Central memory CD8-positive, alpha-beta T cell (primary cell): ENCODE results near the gene EVI2A.
"Not testable (repeated sequence)": the region's sequence is repeated elsewhere in the genome, so short reads cannot be mapped to it uniquely, and the experiment has no call there.

Source experiments
- ATAC-seq: fragments of 150-1000 bp; cut with Tn5 transposase; replicated peaks from 2 replicates; pipeline ENCODE4 v1.10.0; 2022; ENCODE audit warnings: mild to moderate bottlenecking, moderate FRiP score, moderate number of reproducible peaks; ENCODE audit not compliant: poor library complexity, severe bottlenecking; ENCODE audit errors: extremely low read depth
- DNase-seq, 2 donors: peaks; one replicate each; pipeline ENCODE4 v3.0.0; 2021; ENCODE audit warnings: low spot score in 2 of 2
- H3K27ac Mint-ChIP-seq: one replicate; pipeline ENCODE4 v1.8.0; 2022; ENCODE audit warnings: low read depth, mild to moderate bottlenecking, moderate library complexity, mixed read lengths
- H3K27me3 Mint-ChIP-seq: one replicate; pipeline ENCODE4 v1.8.0; 2022; ENCODE audit warnings: mixed read lengths
- H3K36me3 Mint-ChIP-seq: one replicate; pipeline ENCODE4 v1.8.0; 2022; ENCODE audit warnings: mild to moderate bottlenecking, moderate library complexity, mixed read lengths; ENCODE audit not compliant: insufficient read depth
- H3K4me1 Mint-ChIP-seq: one replicate; pipeline ENCODE4 v1.8.0; 2022; ENCODE audit warnings: mixed read lengths
- H3K4me3 Mint-ChIP-seq: one replicate; pipeline ENCODE4 v1.8.0; 2022; ENCODE audit warnings: mild to moderate bottlenecking, moderate library complexity, mixed read lengths
- H3K9me3 Mint-ChIP-seq: one replicate; pipeline ENCODE4 v1.8.0; 2022; ENCODE audit warnings: mixed read lengths

Gene EVI2A, protein sequence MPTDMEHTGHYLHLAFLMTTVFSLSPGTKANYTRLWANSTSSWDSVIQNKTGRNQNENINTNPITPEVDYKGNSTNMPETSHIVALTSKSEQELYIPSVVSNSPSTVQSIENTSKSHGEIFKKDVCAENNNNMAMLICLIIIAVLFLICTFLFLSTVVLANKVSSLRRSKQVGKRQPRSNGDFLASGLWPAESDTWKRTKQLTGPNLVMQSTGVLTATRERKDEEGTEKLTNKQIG

DNA sequence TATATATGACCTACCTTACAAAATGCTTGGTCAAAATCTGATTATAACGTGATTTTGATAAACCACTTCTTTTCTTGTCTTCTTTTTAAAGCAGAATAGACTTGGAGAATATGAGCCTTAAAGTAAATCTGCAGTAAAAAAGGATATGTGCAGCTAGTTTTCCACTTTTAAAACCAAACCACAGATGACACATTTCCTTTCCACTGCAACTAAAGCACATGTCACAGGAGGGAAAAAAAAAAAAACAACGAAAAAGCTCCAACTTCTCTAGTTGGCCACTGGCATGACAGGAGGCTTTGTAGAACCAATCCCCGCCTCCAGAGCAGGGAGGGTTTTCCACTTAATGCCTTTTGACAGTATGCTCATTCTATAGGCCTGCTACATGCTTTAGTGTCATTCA is at the start of gene EVI2A:
Gene EVI2A, minus strand, starts transcription at position 142 of the 400 bp plus-strand sequence. CDS start 2,609 bp downstream, outside the sequence.
- no peaks in the 10 kb centered on the region for H3K9me3 Mint-ChIP-seq
- H3K27me3 Mint-ChIP-seq: no peaks in the 10 kb centered on the region
- peak; percentile 32 to 74 for DNase-seq
- H3K4me3 Mint-ChIP-seq: peak within 1 kb of the TSS; percentile 77
- H3K36me3 Mint-ChIP-seq: peaks cover 20% of the 10 kb centered on the region
- peaks cover 29% of the 10 kb centered on the region for H3K4me1 Mint-ChIP-seq
- peak; percentile 95 for ATAC-seq
- peak within 1 kb of the TSS; percentile 96 for H3K27ac Mint-ChIP-seq

- Mint-ChIP-seq H3K27me3 (no peaks in the 10 kb centered on the region), H3K9me3 (no peaks in the 10 kb centered on the region), H3K36me3 (peaks cover 6% of the 10 kb centered on the region), H3K27ac (no peak overlapping the region), H3K4me3 (no peak overlapping the region), H3K4me1 (no peaks in the 10 kb centered on the region)
- ATAC-seq (no peak), DNase-seq (no peak)
These were observed 47.8 kb upstream of the EVI2A start for GRCh38 chr17:31369266-31369665.

DNA sequence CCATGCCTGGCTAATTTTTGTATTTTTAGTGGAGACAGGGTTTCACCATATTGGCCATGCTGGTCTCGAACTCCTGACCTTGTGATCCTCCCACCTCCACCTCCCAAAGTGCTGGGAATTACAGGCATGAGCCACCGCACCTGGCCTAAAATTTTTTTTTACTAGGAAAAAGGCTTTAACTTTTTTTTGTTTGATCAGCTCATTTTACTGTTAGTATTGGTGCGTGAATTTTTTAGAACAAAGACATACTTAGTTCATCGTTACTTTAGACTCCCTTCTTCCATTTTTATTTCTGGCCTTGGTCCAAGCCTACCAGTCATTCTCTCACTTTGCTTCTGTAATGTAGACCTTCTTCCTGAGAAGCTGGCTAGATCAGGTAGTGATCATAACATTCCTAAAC is 44.7 kb upstream of the EVI2A start:
- no peaks in the 10 kb centered on the region for H3K9me3 Mint-ChIP-seq
- DNase-seq: no peak

DNA sequence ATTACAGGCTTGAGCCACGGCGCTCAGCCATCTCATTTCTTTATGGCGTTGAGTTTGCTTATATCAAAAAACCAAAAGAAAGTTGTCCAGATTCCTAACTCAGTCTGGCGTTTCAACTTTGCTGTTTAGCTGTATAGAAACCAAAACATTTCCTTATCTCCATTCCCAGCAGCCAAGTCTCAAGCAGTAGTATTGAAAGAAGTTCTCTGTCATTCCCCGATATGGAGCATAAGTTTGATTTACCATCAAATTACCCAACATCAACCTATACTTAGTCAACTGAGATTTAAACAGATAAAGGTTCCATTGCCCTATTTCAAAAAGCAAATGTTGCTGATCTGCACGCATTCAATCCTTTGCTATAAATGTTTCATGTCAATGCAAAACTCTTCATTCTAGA is 42.6 kb upstream of the EVI2A start:
- Mint-ChIP-seq H3K4me3 (no peak overlapping the region), H3K27ac (no peak overlapping the region), H3K27me3 (no peaks in the 10 kb centered on the region), H3K9me3 (no peaks in the 10 kb centered on the region), H3K36me3 (peaks cover 22% of the 10 kb centered on the region), H3K4me1 (no peaks in the 10 kb centered on the region)
- ATAC-seq (no peak), DNase-seq (no peak)

More for the DNA sequence above, 44.7 kb upstream of the EVI2A start:
- H3K36me3 Mint-ChIP-seq: peaks cover 11% of the 10 kb centered on the region
- no peaks in the 10 kb centered on the region for H3K4me1 Mint-ChIP-seq
- H3K4me3 Mint-ChIP-seq: no peak overlapping the region
- H3K27ac Mint-ChIP-seq: no peak overlapping the region
- ATAC-seq: no peak
- no peaks in the 10 kb centered on the region for H3K27me3 Mint-ChIP-seq

DNA sequence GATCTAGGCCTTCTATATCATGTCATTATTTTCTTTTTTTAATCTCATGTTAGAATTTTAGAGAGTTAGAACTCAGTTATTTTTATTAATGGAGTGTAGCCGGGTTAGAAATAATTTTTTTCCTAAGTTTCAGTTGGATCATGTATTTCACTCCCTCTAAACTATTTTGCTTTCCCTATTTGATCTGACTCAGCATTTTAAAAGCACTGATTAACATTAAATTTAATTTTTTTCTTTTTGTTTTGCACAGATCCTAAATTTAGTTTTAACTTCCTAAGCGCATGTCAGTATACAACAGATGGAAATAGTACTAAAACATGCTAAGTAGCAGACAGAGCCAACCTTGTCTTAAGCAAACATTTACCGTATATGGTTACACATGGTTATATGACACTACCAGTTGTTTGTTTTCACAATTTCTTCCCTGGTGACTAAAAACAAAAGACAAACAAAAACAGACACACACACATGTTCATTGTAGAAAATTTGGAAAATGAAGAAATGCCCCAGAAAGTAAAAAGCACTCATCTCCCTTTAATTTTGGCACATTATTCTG is 36.5 kb upstream of the EVI2A start:
- ATAC-seq (no peak), DNase-seq (no peak)
- no peaks in the 10 kb centered on the region for H3K9me3 Mint-ChIP-seq
- H3K4me1 Mint-ChIP-seq: no peaks in the 10 kb centered on the region
- H3K27ac Mint-ChIP-seq: no peak overlapping the region
- no peaks in the 10 kb centered on the region for H3K27me3 Mint-ChIP-seq
- H3K4me3 Mint-ChIP-seq: no peak overlapping the region
- H3K36me3 Mint-ChIP-seq: peaks cover 41% of the 10 kb centered on the region

DNA sequence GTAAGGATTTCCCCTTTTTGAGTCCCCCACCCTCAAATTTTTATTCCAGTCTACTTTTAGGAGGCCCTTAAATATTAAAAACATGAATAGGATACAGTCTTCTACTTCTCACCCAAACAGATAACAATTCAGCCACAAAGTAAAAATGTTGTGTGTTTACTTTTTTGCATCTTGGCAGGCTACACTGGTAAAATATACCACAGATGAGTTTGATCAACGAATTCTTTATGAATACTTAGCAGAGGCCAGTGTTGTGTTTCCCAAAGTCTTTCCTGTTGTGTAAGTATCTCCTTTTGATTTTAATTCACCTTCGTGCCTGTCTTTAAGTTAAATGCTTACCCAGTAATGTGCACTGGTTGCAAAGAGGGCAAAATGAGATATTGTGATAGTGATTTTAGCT is 35.7 kb upstream of the EVI2A start:
- ATAC-seq: no peak
- Mint-ChIP-seq H3K27ac (no peak overlapping the region), H3K4me3 (no peak overlapping the region), H3K27me3 (no peaks in the 10 kb centered on the region), H3K9me3 (no peaks in the 10 kb centered on the region), H3K4me1 (no peaks in the 10 kb centered on the region), H3K36me3 (peaks cover 42% of the 10 kb centered on the region)
- DNase-seq: no peak

- ATAC-seq: no peak
- H3K4me1 Mint-ChIP-seq: no peaks in the 10 kb centered on the region
- no peak overlapping the region for H3K4me3 Mint-ChIP-seq
- H3K27me3 Mint-ChIP-seq: no peaks in the 10 kb centered on the region
- H3K36me3 Mint-ChIP-seq: peaks cover 40% of the 10 kb centered on the region
- H3K27ac Mint-ChIP-seq: no peak overlapping the region
- no peaks in the 10 kb centered on the region for H3K9me3 Mint-ChIP-seq
- DNase-seq: no peak
These were observed 34.5 kb upstream of the EVI2A start for GRCh38 chr17:31355935-31356334.

DNA sequence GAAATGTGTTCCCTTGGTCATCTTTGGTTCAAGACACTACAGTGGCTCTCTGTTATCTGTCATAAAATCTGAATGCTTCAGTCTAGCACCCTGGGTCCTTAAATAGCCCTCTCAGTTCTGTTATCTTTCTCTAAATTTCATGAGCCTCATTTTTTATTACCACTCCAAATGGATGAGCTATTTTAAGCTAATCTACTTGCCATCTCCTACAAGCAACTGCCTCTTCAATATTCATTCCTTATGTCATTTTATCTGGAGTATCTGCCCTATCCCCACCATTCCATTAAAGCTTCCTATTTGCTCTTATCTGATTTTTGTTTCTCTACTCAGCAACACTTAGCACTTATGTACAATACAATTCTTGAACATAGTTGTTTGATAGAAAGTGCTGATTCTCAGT is 28.0 kb upstream of the EVI2A start:
- H3K9me3 Mint-ChIP-seq: no peaks in the 10 kb centered on the region
- no peak for DNase-seq
- H3K27ac Mint-ChIP-seq: no peak overlapping the region
- peaks cover 30% of the 10 kb centered on the region for H3K36me3 Mint-ChIP-seq
- no peak overlapping the region for H3K4me3 Mint-ChIP-seq
- H3K27me3 Mint-ChIP-seq: no peaks in the 10 kb centered on the region
- ATAC-seq: no peak
- no peaks in the 10 kb centered on the region for H3K4me1 Mint-ChIP-seq

DNA sequence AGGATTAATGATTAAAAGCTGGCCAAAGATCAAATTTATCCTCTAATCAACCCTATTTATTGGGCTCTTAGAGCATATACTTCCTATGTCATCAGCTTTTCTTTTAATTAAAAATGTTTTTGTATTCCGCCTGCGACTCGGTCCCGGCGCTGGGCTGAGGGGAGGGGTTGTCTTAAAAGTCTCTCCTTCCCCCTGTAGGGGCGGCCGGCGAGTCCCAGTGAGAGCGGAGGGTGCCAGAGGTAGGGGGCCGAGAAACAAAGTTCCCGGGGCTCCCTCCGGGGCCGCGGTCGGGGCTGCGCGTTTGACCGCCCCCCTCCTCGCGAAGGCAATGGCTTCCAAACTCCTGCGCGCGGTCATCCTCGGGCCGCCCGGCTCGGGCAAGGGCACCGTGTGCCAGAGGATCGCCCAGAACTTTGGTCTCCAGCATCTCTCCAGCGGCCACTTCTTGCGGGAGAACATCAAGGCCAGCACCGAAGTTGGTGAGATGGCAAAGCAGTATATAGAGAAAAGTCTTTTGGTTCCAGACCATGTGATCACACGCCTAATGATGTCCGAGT is 23.8 kb upstream of the EVI2A start:
- not testable (repeated sequence) for H3K27ac Mint-ChIP-seq, H3K4me1 Mint-ChIP-seq, H3K27me3 Mint-ChIP-seq, H3K9me3 Mint-ChIP-seq, DNase-seq, H3K4me3 Mint-ChIP-seq, ATAC-seq
- peaks cover 17% of the 10 kb centered on the region for H3K36me3 Mint-ChIP-seq

GRCh38 chr17:31339906-31340661 is 18.7 kb upstream of the EVI2A start:
- no peak for DNase-seq
- H3K4me1 Mint-ChIP-seq: no peaks in the 10 kb centered on the region
- H3K36me3 Mint-ChIP-seq: peaks cover 19% of the 10 kb centered on the region
- H3K27me3 Mint-ChIP-seq: no peaks in the 10 kb centered on the region
- no peak for ATAC-seq
- H3K9me3 Mint-ChIP-seq: no peaks in the 10 kb centered on the region
- no peak overlapping the region for H3K27ac Mint-ChIP-seq
- H3K4me3 Mint-ChIP-seq: no peak overlapping the region

DNA sequence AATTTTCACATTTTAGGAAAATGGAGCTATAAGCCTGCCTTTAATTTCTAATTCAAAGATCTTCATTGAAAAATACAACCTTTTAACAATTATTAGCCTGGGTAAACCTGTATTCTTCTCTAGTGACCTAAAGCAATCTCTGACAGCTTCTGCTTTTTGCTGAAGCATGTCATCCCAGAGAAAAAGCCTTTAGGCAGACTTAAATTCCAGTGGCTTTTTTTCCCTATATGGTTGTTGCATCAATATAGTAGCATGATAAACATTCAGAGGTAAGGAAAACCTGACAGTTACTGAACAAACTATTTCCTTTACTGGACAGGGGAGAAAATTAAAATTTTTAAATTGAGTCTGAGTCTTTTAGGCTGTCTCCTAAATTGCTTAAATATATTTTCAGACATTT is 7.8 kb upstream of the EVI2A start:
- DNase-seq: no peak
- Mint-ChIP-seq H3K4me1 (no peaks in the 10 kb centered on the region), H3K36me3 (peaks cover 9% of the 10 kb centered on the region), H3K27ac (no peak overlapping the region), H3K4me3 (no peak overlapping the region), H3K9me3 (no peaks in the 10 kb centered on the region), H3K27me3 (no peaks in the 10 kb centered on the region)
- ATAC-seq: no peak

GRCh38 chr17:31328160-31328535 is 6.7 kb upstream of the EVI2A start:
- ATAC-seq: no peak
- peaks cover 6% of the 10 kb centered on the region for H3K4me1 Mint-ChIP-seq
- no peak overlapping the region for H3K4me3 Mint-ChIP-seq
- H3K27ac Mint-ChIP-seq: no peak overlapping the region
- peaks cover 10% of the 10 kb centered on the region for H3K36me3 Mint-ChIP-seq
- no peaks in the 10 kb centered on the region for H3K9me3 Mint-ChIP-seq
- H3K27me3 Mint-ChIP-seq: no peaks in the 10 kb centered on the region
- no peak for DNase-seq
